ENCODE results near the gene FAM53B. TPM values are rescaled to one million over a fixed set of nuclear protein-coding genes. Genes with fewer than 3 reads are reported as not detected.

Gene FAM53B
- total and polyA plus RNA-seq, 4 experiments from 2014 or later, result 7.3 to 60.7 (median 49.9) TPM

DNA sequence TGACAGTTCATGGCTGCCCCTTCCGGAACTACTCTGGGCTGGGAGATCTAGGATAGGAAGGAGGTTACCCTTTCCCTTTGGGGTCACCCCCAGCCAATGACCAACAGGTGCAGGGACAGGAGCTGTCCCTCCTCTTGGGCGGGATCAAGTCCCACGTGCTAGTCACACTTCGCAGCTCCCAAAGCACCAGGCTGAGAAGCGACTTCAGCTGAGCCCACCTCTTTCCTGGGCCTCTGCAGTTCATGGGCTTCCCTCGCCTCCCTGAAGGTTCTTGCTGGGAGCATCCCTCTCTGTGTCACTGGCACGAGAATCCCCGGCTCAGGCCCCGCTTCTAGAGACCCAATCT is 115.5 kb downstream of the FAM53B start:
- H3K4me3 ChIP-seq (ENCODE audit: low read length in 2 of 2), result no peak overlapping the region
- H3K9me3 ChIP-seq (ENCODE audit: control insufficient read depth in 1 of 2, low read length in 2 of 2), result no peaks in the 10 kb centered on the region
- intact Hi-C loops (cut with micrococcal nuclease), result no loop called here
- H3K4me1 ChIP-seq (ENCODE audit: insufficient read depth, low read length), result peaks cover 80% of the 10 kb centered on the region
- Mint-ChIP-seq H3K4me1 (peaks cover 38 to 96% (median 61%) of the 10 kb centered on the region in 4 donors), H3K9me3 (no peaks in the 10 kb centered on the region), H3K4me3 (peak overlapping the region in 1 of 8 donors; percentile 16), H3K36me3 (peaks cover 9 to 18% of the 10 kb centered on the region in 2 donors), H3K27ac (peak overlapping the region; percentile 49 to 96 (median 84)), H3K27me3 (no peaks in the 10 kb centered on the region)
- H3K36me3 ChIP-seq (ENCODE audit: insufficient read depth, low read length), result peaks cover 6% of the 10 kb centered on the region
- CTCF ChIA-PET (ENCODE audit: partially characterized antibody), result interaction anchor here (0.8 to 5.4 kb wide), 7 partner anchors 10 to 118 kb away, joined by 3 to 89 read pairs (median 24); no protein-coding TSS in a partner anchor
- POLR2A ChIA-PET (ENCODE audit: partially characterized antibody), result interaction anchor here (0.7 to 5.4 kb wide), 9 partner anchors 12 to 120 kb away, joined by 3 to 43 read pairs (median 5); no protein-coding TSS in a partner anchor
- no peak for DNase-seq
- H3K27me3 ChIP-seq (ENCODE audit: insufficient read depth, low read length), result no peaks in the 10 kb centered on the region
- H3K27ac ChIP-seq (ENCODE audit: low read depth, low read length), result no peak overlapping the region

DNA sequence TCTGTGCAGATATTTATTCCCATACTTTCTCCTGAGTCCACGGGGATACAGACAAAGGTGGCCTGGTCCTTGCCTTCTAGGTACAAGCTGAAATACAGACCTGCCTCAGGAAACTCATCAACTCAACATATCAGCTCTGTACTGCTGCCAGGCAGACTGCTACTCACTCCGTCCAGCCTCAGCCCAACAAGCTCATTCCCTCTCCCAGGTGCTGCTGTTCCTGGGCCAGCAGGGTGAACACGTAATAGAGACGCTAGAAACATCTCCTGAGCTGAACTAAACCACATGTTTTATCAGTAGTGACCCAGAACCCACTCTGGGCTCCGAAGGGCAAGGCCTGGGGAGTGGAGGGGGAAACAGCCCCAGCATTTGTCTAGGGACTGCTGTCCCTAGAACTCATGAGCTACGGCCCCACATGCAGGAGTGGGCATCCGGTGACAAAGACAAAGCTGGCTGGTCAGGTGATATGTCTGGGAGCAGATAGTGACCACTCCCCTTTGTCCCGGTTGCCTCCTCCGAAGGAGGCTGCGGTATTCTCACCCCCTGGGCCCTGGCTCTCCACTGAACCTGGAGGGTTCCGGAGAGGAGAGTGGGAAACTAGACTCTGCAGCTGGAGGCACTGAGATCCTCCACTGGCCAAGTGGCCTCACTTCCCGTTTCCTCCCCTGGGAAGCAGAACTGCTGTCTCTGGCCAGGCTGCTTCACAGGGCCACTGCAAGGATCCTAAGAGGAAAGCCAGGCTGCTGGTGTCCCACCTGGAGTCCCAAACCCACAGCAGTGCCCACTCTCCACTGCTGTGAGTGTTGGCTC is 116.1 kb downstream of the FAM53B start:
- peaks cover 7% of the 10 kb centered on the region for H3K36me3 ChIP-seq (ENCODE audit: insufficient read depth, low read length)
- H3K36me3 Mint-ChIP-seq, result peaks cover 4 to 16% of the 10 kb centered on the region in 2 donors
- no peak overlapping the region for H3K4me3 ChIP-seq (ENCODE audit: low read length in 2 of 2)
- H3K4me3 Mint-ChIP-seq, result peak overlapping the region in 6 of 8 donors; percentile 29 to 71 (median 62)
- no peaks in the 10 kb centered on the region for H3K9me3 ChIP-seq (ENCODE audit: control insufficient read depth in 1 of 2, low read length in 2 of 2)
- no peaks in the 10 kb centered on the region for H3K27me3 ChIP-seq (ENCODE audit: insufficient read depth, low read length)
- no peak for DNase-seq
- no peaks in the 10 kb centered on the region for H3K9me3 Mint-ChIP-seq
- peaks cover 34 to 93% (median 58%) of the 10 kb centered on the region in 4 donors for H3K4me1 Mint-ChIP-seq
- peak overlapping the region; percentile 74 to 96 (median 89) for H3K27ac Mint-ChIP-seq
- no peaks in the 10 kb centered on the region for H3K27me3 Mint-ChIP-seq
- no peak overlapping the region for H3K27ac ChIP-seq (ENCODE audit: low read depth, low read length)
- ChIA-PET CTCF (ENCODE audit: partially characterized antibody) (interaction anchor here (0.6 to 5.4 kb wide), 20 partner anchors 10 to 118 kb away, joined by 3 to 89 read pairs (median 6); no protein-coding TSS in a partner anchor), POLR2A (ENCODE audit: partially characterized antibody) (interaction anchor here (0.7 to 5.4 kb wide), 21 partner anchors 9 to 128 kb away, joined by 3 to 43 read pairs (median 9); partner anchors contain the start of gene FAM53B)
- peaks cover 80% of the 10 kb centered on the region for H3K4me1 ChIP-seq (ENCODE audit: insufficient read depth, low read length)
- intact Hi-C loops (cut with micrococcal nuclease), result loop anchor here (1.0 to 2.0 kb wide), 6 partner anchors 8 to 113 kb away; no protein-coding TSS in a partner anchor

DNA sequence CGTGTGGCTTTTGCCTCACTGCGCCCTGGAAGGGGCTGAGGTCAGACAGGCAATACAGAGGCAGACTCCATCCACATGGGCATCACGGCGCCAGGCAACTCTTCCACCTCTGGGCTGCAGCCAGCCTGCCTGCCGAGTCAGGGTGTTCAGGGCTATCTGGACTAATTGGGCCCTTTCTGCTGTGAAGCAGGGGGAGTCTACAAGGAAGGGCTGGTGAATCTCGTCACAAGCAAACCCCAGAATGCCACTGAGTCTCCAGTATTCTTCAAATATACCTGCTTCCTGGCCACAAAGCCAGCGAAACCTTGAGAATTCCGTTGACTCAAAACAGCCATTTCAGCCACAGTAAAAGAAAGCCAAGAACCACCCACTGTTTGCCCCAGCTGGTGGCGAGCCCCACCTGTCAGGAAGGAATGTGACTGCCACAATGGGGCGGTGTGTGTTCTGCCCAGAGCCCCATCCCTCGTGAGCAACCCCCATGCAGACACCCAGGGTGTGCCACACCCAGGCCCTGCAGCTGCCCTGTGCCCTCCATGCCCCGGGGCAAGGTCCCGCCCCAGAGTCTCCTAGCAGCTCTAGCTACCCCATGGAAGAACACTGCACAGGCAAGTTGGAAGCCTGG is 117.3 kb downstream of the FAM53B start:
- H3K9me3 Mint-ChIP-seq, result peaks cover 0 to 2% (median 0%) of the 10 kb centered on the region in 8 donors
- POLR2A ChIA-PET (ENCODE audit: partially characterized antibody), result interaction anchor here (0.6 to 5.4 kb wide), 23 partner anchors 10 to 129 kb away, joined by 3 to 43 read pairs (median 8); partner anchors contain the start of gene FAM53B
- intact Hi-C loops (cut with micrococcal nuclease), result loop anchor here (1.0 to 2.0 kb wide), 6 partner anchors 9 to 114 kb away; no protein-coding TSS in a partner anchor
- peak; percentile 46 to 60 (median 55) for DNase-seq
- H3K36me3 ChIP-seq (ENCODE audit: insufficient read depth, low read length), result peaks cover 16% of the 10 kb centered on the region
- peak overlapping the region; percentile 11 to 14 for H3K4me3 ChIP-seq (ENCODE audit: low read length in 2 of 2)
- CTCF ChIA-PET (ENCODE audit: partially characterized antibody), result interaction anchor here (0.9 to 5.4 kb wide), 19 partner anchors 10 to 119 kb away, joined by 3 to 89 read pairs (median 6); no protein-coding TSS in a partner anchor
- peak overlapping the region in 7 of 8 donors; percentile 36 to 76 (median 69) for H3K4me3 Mint-ChIP-seq
- H3K4me1 Mint-ChIP-seq, result peaks cover 34 to 81% (median 50%) of the 10 kb centered on the region in 4 donors
- no peaks in the 10 kb centered on the region for H3K9me3 ChIP-seq (ENCODE audit: control insufficient read depth in 1 of 2, low read length in 2 of 2)
- no peaks in the 10 kb centered on the region for H3K27me3 ChIP-seq (ENCODE audit: insufficient read depth, low read length)
- H3K27me3 Mint-ChIP-seq, result no peaks in the 10 kb centered on the region
- H3K27ac Mint-ChIP-seq, result peak overlapping the region; percentile 82 to 96 (median 89)
- peaks cover 68% of the 10 kb centered on the region for H3K4me1 ChIP-seq (ENCODE audit: insufficient read depth, low read length)
- H3K27ac ChIP-seq (ENCODE audit: low read depth, low read length), result peak overlapping the region; percentile 49
- H3K36me3 Mint-ChIP-seq, result peaks cover 4 to 20% of the 10 kb centered on the region in 2 donors

GRCh38 chr10:124625831-124626238 is 118.3 kb downstream of the FAM53B start:
- Mint-ChIP-seq H3K27me3 (no peaks in the 10 kb centered on the region), H3K27ac (peak overlapping the region in 2 of 7 donors; percentile 35 to 46), H3K36me3 (peaks cover 8 to 24% of the 10 kb centered on the region in 2 donors), H3K9me3 (peaks cover 0 to 2% (median 0%) of the 10 kb centered on the region in 8 donors), H3K4me1 (peaks cover 33 to 76% (median 49%) of the 10 kb centered on the region in 4 donors), H3K4me3 (no peak overlapping the region)
- Histone ChIP-seq H3K4me3 (ENCODE audit: low read length in 2 of 2) (no peak overlapping the region), H3K27ac (ENCODE audit: low read depth, low read length) (no peak overlapping the region), H3K27me3 (ENCODE audit: insufficient read depth, low read length) (no peaks in the 10 kb centered on the region), H3K36me3 (ENCODE audit: insufficient read depth, low read length) (peaks cover 16% of the 10 kb centered on the region), H3K9me3 (ENCODE audit: control insufficient read depth in 1 of 2, low read length in 2 of 2) (no peaks in the 10 kb centered on the region), H3K4me1 (ENCODE audit: insufficient read depth, low read length) (peaks cover 62% of the 10 kb centered on the region)
- CTCF ChIA-PET (ENCODE audit: partially characterized antibody), result interaction anchor here (1.0 to 5.4 kb wide), 7 partner anchors 8 to 120 kb away, joined by 3 to 89 read pairs (median 24); no protein-coding TSS in a partner anchor
- DNase-seq, result no peak
- intact Hi-C loops (cut with micrococcal nuclease), result loop anchor here (2.0 kb wide), 1 partner anchor 53 kb away; no protein-coding TSS in a partner anchor
- POLR2A ChIA-PET (ENCODE audit: partially characterized antibody), result interaction anchor here (0.6 to 5.4 kb wide), 6 partner anchors 10 to 114 kb away, joined by 3 to 43 read pairs (median 12); no protein-coding TSS in a partner anchor

- DNase-seq, result no peak
- Histone ChIP-seq H3K27ac (ENCODE audit: low read depth, low read length) (no peak overlapping the region), H3K9me3 (ENCODE audit: control insufficient read depth in 1 of 2, low read length in 2 of 2) (no peaks in the 10 kb centered on the region), H3K27me3 (ENCODE audit: insufficient read depth, low read length) (no peaks in the 10 kb centered on the region), H3K36me3 (ENCODE audit: insufficient read depth, low read length) (peaks cover 16% of the 10 kb centered on the region), H3K4me3 (ENCODE audit: low read length in 2 of 2) (no peak overlapping the region), H3K4me1 (ENCODE audit: insufficient read depth, low read length) (peaks cover 57% of the 10 kb centered on the region)
- Mint-ChIP-seq H3K27me3 (no peaks in the 10 kb centered on the region), H3K4me3 (peak overlapping the region in 2 of 8 donors; percentile 25 to 53), H3K27ac (peak overlapping the region in 4 of 7 donors; percentile 29 to 85 (median 62)), H3K36me3 (peaks cover 8 to 26% of the 10 kb centered on the region in 2 donors), H3K4me1 (peaks cover 34 to 71% (median 50%) of the 10 kb centered on the region in 4 donors), H3K9me3 (peaks cover 0 to 2% (median 0%) of the 10 kb centered on the region in 8 donors)
- ChIA-PET CTCF (ENCODE audit: partially characterized antibody) (interaction anchor here (1.1 to 5.4 kb wide), 4 partner anchors 12 to 117 kb away, joined by 3 to 50 read pairs (median 4); no protein-coding TSS in a partner anchor), POLR2A (ENCODE audit: partially characterized antibody) (interaction anchor here (1.0 to 1.2 kb wide), 2 partner anchors 13 to 22 kb away, joined by 3 read pairs; no protein-coding TSS in a partner anchor)
- intact Hi-C loops (cut with micrococcal nuclease), result no loop called here
These were observed 119.3 kb downstream of the FAM53B start for GRCh38 chr10:124624895-124625294.

DNA sequence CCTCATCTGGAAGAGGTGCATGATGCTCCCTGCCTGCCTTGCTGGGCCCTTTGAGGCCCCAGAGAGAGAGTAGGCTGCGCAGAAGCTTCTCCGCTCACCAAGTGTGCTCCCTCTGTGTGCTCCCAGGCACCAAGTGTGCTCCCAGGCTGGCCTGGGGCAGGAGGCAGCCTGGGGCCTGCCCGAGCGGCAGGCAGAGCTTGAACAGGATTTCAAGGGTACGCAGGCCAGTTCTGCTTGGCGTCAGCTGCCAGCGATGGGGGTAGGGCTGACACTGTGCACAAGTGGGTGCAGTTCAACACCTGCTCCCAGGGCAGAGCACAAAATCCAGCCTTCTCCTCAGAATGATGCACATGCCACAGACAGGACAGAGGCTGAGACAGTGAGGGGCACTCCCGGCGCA is 119.7 kb downstream of the FAM53B start:
- no peaks in the 10 kb centered on the region for H3K27me3 ChIP-seq (ENCODE audit: insufficient read depth, low read length)
- H3K36me3 Mint-ChIP-seq, result peaks cover 7 to 26% of the 10 kb centered on the region in 2 donors
- H3K9me3 Mint-ChIP-seq, result peaks cover 0 to 2% (median 0%) of the 10 kb centered on the region in 8 donors
- peaks cover 57% of the 10 kb centered on the region for H3K4me1 ChIP-seq (ENCODE audit: insufficient read depth, low read length)
- H3K9me3 ChIP-seq (ENCODE audit: control insufficient read depth in 1 of 2, low read length in 2 of 2), result no peaks in the 10 kb centered on the region
- ChIA-PET CTCF (ENCODE audit: partially characterized antibody) (interaction anchor here (1.1 to 5.4 kb wide), 4 partner anchors 13 to 117 kb away, joined by 3 to 50 read pairs (median 4); no protein-coding TSS in a partner anchor), POLR2A (ENCODE audit: partially characterized antibody) (interaction anchor here (1.0 to 1.2 kb wide), 2 partner anchors 12 to 23 kb away, joined by 3 read pairs; no protein-coding TSS in a partner anchor)
- no peak overlapping the region for H3K27ac ChIP-seq (ENCODE audit: low read depth, low read length)
- intact Hi-C loops (cut with micrococcal nuclease), result no loop called here
- H3K36me3 ChIP-seq (ENCODE audit: insufficient read depth, low read length), result peaks cover 16% of the 10 kb centered on the region
- peak overlapping the region in 2 of 7 donors; percentile 52 to 75 for H3K27ac Mint-ChIP-seq
- peak overlapping the region in 2 of 8 donors; percentile 25 to 53 for H3K4me3 Mint-ChIP-seq
- no peaks in the 10 kb centered on the region for H3K27me3 Mint-ChIP-seq
- no peak for DNase-seq
- peaks cover 33 to 71% (median 50%) of the 10 kb centered on the region in 4 donors for H3K4me1 Mint-ChIP-seq
- H3K4me3 ChIP-seq (ENCODE audit: low read length in 2 of 2), result no peak overlapping the region

Measured in CD4-positive, alpha-beta memory T cell (primary cell).